ENCODE data around the gene ST8SIA6. TPM values are rescaled to one million over a fixed set of nuclear protein-coding genes. Genes with fewer than 3 reads are reported as not detected.

ST8SIA6 gene
- total RNA-seq, 1 donor from 2014 or later: 0.13 TPM

DNA sequence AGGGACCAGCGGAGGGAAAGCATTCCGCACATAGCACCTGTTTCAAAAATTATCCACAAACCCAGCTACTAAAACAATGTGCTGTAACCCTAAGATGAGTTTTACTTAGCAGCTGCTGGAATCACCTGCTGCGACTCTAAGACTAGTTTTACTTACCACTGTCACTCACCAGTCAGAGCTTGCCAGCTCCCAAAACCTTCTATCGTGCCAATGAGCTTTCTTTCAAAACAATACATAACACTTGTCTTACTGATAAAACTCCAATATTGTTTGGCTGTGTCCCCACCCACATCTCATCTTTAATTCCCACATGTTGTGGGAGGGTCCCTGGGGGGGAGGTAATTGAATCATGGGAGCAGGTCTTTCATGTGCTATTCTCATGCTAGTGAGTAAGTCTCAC lies 18.4 kb downstream of the ST8SIA6 start:
- POLR2A ChIA-PET: no interaction called here
- no peak overlapping the region for H3K27ac Mint-ChIP-seq
- intact Hi-C loops (cut with micrococcal nuclease): no loop called here
- CTCF ChIA-PET: no interaction called here
- ATAC-seq (ENCODE audit: low read depth) (no peak), DNase-seq (no peak)
- H3K36me3 Mint-ChIP-seq (ENCODE audit: low read depth): no peaks in the 10 kb centered on the region
- no peak overlapping the region for H3K4me3 Mint-ChIP-seq
- TF ChIP-seq, protein P1, sequence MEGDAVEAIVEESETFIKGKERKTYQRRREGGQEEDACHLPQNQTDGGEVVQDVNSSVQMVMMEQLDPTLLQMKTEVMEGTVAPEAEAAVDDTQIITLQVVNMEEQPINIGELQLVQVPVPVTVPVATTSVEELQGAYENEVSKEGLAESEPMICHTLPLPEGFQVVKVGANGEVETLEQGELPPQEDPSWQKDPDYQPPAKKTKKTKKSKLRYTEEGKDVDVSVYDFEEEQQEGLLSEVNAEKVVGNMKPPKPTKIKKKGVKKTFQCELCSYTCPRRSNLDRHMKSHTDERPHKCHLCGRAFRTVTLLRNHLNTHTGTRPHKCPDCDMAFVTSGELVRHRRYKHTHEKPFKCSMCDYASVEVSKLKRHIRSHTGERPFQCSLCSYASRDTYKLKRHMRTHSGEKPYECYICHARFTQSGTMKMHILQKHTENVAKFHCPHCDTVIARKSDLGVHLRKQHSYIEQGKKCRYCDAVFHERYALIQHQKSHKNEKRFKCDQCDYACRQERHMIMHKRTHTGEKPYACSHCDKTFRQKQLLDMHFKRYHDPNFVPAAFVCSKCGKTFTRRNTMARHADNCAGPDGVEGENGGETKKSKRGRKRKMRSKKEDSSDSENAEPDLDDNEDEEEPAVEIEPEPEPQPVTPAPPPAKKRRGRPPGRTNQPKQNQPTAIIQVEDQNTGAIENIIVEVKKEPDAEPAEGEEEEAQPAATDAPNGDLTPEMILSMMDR (IDR thresholded peaks at IDR 0.05): no peak
- H3K9me3 Mint-ChIP-seq: peaks cover 3% of the 10 kb centered on the region
- peaks cover 28% of the 10 kb centered on the region for H3K27me3 Mint-ChIP-seq
- peaks cover 5% of the 10 kb centered on the region for H3K4me1 Mint-ChIP-seq

DNA sequence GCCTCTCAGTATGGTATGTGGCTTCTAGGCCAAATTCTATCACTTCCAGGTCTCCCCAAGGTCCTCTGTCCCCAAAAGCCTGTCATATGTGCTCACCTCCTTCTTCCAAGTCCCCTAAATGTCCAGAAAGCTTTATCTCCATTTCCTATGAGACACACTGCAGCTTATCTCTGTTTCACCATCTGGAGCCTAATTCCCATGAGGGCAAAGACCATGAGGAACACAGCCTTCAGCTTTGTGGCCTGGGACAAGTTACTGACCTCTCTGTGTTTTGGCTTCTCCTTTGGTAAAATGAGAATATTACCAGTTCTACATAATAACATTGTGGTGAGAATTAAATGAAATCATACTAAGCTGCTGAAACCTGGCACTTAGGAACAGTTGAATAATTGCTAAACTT lies 19.2 kb downstream of the ST8SIA6 start:
- H3K4me1 Mint-ChIP-seq: peaks cover 12% of the 10 kb centered on the region
- no peaks in the 10 kb centered on the region for H3K36me3 Mint-ChIP-seq (ENCODE audit: low read depth)
- peaks cover 29% of the 10 kb centered on the region for H3K27me3 Mint-ChIP-seq
- ChIA-PET POLR2A (no interaction called here), CTCF (no interaction called here)
- H3K27ac Mint-ChIP-seq: no peak overlapping the region
- no peak overlapping the region for H3K4me3 Mint-ChIP-seq
- peaks cover 3% of the 10 kb centered on the region for H3K9me3 Mint-ChIP-seq
- ATAC-seq (ENCODE audit: low read depth) (no peak), DNase-seq (no peak)
- TF ChIP-seq, protein P1 (IDR thresholded peaks at IDR 0.05): no peak
- intact Hi-C loops (cut with micrococcal nuclease): no loop called here

DNA sequence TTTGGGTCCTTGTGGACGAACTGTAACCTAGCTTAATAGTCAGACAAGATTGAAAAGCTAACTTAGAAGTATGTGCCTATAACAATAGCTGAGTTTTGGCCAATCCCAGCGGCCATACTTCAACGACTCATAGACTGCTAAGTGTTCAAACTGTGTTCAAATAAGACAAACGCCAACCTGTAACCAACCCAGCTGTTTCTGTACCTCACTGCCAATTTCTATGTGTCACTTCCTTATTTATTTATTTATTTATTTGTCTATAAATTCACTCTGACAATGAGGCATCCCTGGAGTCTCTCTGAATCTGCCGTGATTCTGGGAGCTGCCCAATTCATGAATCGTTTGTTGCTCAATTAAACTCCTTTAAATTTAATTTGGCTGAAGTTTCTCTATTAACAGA lies 21.7 kb downstream of the ST8SIA6 start:
- TF ChIP-seq, protein P1 (IDR thresholded peaks at IDR 0.05): no peak
- DNase-seq (no peak), ATAC-seq (ENCODE audit: low read depth) (no peak)
- H3K4me1 Mint-ChIP-seq: peaks cover 33% of the 10 kb centered on the region
- no peak overlapping the region for H3K4me3 Mint-ChIP-seq
- H3K27me3 Mint-ChIP-seq: peaks cover 25% of the 10 kb centered on the region
- H3K36me3 Mint-ChIP-seq (ENCODE audit: low read depth): no peaks in the 10 kb centered on the region
- POLR2A ChIA-PET: no interaction called here
- H3K27ac Mint-ChIP-seq: no peak overlapping the region
- CTCF ChIA-PET: interaction anchor here (1.8 kb wide), 1 partner anchor 588 kb away, joined by 4 read pairs; no protein-coding TSS in a partner anchor
- H3K9me3 Mint-ChIP-seq: peaks cover 3% of the 10 kb centered on the region
- intact Hi-C loops (cut with micrococcal nuclease): no loop called here

DNA sequence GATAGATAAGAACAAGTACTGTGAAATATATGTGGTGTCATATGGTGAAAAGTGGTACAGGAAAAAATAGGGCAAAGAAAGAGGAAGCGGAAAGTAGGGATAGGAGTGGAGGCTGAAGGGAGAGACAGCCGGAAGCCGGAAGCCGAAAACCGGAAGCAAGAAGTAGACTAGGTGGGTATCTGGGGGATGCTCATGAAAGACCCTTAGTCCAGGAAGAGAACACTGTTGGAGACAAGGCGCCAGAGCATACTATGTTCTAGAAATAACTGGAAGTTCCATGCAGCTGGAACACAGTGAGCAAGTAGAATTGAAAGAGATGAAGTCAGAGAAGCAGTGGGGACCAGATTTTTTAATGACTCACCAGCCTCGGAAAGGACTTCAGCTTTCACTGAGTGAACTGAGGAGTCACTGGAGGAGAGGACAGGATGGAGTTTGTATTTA lies 22.5 kb downstream of the ST8SIA6 start:
- DNase-seq (no peak), ATAC-seq (ENCODE audit: low read depth) (no peak)
- TF ChIP-seq, protein P1 (IDR thresholded peaks at IDR 0.05): no peak
- peaks cover 42% of the 10 kb centered on the region for H3K4me1 Mint-ChIP-seq
- no peak overlapping the region for H3K27ac Mint-ChIP-seq
- H3K36me3 Mint-ChIP-seq (ENCODE audit: low read depth): no peaks in the 10 kb centered on the region
- intact Hi-C loops (cut with micrococcal nuclease): no loop called here
- POLR2A ChIA-PET: no interaction called here
- no peak overlapping the region for H3K4me3 Mint-ChIP-seq
- peaks cover 25% of the 10 kb centered on the region for H3K27me3 Mint-ChIP-seq
- peaks cover 3% of the 10 kb centered on the region for H3K9me3 Mint-ChIP-seq
- CTCF ChIA-PET: interaction anchor here (0.5 to 1.8 kb wide), 5 partner anchors 563 to 1436 kb away, joined by 3 to 5 read pairs (median 4); no protein-coding TSS in a partner anchor

DNA sequence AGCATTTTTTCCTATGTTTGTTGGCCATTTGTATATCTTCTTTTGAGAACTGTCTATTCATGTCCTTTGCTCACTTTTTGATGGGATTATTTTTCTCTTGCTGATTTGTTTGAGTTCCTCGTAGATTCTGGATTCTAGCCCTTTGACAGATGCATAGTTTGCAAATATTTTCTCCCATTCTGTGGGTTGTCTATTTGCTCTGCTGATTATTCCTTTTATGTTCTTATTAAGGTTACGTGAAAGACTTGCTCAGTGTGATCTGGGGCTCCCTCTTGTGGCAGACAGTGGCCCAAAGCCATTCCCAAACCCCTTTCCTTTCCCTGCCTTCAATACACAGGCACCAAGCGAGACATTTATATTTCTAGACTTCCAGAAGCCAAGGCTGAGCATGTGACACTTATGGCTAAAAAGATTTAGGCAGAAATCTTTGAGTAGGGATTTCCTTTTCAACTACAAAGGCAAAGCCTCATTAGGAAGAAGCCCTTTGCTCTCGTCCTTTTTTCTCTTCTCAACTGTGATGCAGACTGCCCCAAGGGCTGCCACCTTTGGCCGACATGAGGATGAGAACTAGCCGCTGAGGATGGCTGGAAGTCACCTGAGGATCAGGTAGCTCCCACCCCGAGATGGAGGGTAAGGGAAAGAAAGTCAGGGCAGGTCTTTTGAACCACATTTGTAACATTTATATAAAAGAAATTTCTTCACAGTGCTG lies 23.6 kb downstream of the ST8SIA6 start:
- ChIA-PET CTCF (interaction anchor here (1.2 kb wide), 1 partner anchor 588 kb away, joined by 3 read pairs; no protein-coding TSS in a partner anchor), POLR2A (no interaction called here)
- Mint-ChIP-seq H3K27me3 (peaks cover 23% of the 10 kb centered on the region), H3K36me3 (ENCODE audit: low read depth) (no peaks in the 10 kb centered on the region), H3K27ac (no peak overlapping the region), H3K4me1 (peaks cover 49% of the 10 kb centered on the region), H3K9me3 (no peaks in the 10 kb centered on the region), H3K4me3 (no peak overlapping the region)
- no peak for DNase-seq
- intact Hi-C loops (cut with micrococcal nuclease): loop anchor here (1.0 kb wide), 3 partner anchors 174 to 602 kb away; no protein-coding TSS in a partner anchor
- ATAC-seq (ENCODE audit: low read depth): peak; percentile 49
- TF ChIP-seq, protein P1 (IDR thresholded peaks at IDR 0.05): peak; percentile 72

All from activated B cell treated with CpG ODN at 0.5 μM for 24 hours (primary cell).